Measurements from ENCODE around the gene ZSCAN20.
A peak's percentile ranks its signal among the peaks of the same experiment; 100 is the strongest.

The ZSCAN20 gene

DNA sequence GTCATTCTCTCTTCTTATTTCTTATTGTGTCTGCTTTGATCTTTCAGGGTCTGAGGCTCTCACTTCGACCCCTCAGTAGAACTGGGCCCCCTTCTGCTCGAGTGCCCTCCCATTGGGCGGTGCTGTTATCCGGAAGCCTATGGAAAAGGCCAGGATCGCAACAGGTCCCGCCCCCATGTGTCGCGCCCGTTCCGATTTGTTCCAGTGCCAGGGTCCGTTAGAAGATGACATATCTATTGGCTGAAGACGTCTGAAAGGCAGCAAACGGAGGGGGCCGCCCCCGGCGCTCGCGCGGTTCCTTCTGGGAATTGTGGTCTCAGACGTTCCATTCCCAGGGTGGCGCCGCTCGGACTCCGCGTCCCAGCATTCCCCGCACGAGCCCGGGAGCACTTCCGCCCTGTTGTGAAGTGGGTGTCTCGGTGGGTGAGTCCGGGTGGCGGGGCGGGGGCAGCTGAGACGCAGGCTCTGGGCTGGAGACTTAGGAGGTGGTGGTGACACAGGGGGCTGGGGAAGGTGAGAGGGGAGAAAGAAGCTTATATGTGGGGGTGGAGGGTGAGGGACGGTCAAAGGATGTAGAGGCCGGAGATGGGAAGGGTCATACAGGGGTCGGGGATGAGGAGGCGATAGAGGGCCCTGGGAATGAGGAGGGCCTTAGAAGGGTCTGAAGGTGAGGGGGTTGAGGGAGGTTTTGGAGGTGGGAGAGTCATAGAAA is at the start of gene ZSCAN20:
TSS of gene ZSCAN20 (plus strand) at position 377 of the 712 bp plus-strand sequence. CDS start 6,644 bp downstream, outside the sequence.
- DNase-seq, result peak; percentile 99

DNA sequence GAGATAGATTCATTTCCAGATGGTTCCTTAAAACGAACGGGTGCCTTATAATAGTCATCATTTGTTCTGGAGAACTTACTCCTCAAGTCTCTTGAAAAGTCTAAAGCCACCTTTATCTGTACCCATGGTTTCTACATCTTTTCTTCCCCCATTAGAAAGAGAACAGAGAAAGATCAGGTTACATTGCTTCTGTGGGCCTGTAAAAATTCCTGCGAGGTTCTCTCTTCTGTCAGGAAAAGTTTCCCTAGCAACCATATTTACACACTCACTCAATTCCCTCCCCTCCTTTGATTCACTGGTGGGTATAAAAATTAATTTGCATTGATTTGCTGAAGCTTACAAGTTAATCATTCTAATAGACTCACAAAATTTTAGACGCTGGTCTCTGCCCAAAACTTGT is 48.2 kb upstream of the ZSCAN20 start:
- DNase-seq, result no peak

DNA sequence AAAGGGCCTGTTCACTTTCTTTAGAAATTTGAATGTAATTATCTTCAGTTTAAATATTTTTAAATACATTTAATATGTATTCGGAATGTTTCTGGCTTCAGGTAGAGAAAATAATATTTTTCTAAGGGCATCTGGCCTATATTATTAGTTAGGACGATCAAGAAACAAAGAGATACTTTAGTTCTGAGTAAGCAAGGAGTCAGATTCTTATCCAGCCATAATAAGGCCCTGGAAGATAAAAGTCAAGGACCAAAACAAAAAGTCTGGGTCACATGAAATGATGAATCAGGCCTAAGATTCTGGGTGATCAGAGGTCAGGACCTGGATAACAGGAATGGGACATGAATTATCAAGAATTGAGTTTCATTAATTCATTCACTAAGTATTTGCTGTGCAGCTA is 47.8 kb upstream of the ZSCAN20 start:
- no peak for DNase-seq

DNA sequence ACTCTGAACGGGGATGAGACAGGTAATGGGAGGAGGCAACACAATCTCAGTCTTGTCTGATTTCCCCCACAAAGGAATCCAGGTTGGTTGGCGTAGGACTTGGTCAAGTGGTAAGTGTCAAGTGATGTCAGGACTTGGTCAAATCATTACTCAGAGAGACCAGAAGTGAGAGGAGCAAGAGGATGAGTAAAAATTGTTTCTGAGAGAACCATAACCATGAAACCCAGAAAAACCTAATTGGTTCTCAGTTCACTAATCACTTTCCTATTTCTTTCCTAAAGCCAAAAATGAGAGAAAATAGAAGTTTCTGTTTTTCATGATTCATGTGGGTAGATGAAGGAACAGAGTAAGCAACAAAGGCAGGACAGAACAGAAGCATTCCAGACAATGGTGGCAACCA is 46.5 kb upstream of the ZSCAN20 start:
- no peak for DNase-seq

DNA sequence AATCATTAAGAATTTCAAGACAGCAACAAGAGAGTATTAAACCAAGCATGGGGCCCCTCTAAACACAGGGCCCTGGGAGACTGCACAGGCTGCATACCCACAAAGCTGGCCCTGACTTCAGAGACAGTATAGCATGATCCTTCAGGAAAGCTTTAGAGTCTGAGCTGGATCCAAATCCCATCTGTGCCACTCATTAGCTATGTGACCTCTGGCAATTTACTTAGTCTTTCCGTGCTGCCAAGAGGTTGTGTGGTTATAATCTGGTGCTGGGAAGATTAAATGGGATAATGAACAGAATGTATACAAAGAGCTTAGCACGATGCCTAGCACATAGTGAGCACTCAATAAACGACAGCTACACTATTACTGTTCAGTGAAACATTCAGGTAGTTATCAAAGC is 45.5 kb upstream of the ZSCAN20 start:
- DNase-seq, result no peak

DNA sequence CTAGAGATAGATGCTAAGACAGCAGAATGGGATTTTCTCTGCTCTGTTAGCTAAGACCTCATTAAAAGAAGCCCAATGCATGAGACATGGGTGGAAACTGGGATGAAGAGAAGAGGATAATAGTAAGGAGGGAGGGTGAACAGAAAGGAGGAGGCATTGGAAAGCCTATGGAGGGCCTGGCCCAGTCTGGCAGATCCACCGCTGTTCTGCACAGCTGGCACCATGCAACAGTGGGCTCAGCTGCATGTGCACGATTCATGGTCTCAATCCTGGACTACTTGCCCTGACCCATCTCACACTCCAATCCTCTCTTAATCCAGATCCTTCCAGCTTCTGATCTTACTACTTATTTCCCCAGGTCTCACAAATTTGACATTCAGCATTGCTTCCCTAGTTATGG is 43.8 kb upstream of the ZSCAN20 start:
- no peak for DNase-seq

DNA sequence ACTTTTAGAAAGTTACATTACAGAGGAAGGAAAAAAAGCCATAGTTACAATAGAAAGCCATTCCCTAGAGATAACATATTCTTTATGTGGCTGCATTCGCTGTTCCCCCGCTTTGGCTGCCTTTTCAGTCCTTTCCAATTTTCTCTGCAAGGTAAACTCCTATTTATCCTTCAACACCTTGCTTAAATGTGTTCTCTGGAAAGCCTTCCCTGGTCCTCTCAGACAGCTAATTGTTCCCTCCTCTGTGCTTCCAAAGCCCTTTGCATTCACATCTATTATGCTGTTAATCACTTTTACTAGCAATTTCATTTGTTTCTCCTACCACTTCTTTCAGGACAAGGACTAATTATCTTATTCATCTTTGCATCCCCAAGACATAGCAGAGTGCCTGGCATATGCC is 43.1 kb upstream of the ZSCAN20 start:
- no peak for DNase-seq

DNA sequence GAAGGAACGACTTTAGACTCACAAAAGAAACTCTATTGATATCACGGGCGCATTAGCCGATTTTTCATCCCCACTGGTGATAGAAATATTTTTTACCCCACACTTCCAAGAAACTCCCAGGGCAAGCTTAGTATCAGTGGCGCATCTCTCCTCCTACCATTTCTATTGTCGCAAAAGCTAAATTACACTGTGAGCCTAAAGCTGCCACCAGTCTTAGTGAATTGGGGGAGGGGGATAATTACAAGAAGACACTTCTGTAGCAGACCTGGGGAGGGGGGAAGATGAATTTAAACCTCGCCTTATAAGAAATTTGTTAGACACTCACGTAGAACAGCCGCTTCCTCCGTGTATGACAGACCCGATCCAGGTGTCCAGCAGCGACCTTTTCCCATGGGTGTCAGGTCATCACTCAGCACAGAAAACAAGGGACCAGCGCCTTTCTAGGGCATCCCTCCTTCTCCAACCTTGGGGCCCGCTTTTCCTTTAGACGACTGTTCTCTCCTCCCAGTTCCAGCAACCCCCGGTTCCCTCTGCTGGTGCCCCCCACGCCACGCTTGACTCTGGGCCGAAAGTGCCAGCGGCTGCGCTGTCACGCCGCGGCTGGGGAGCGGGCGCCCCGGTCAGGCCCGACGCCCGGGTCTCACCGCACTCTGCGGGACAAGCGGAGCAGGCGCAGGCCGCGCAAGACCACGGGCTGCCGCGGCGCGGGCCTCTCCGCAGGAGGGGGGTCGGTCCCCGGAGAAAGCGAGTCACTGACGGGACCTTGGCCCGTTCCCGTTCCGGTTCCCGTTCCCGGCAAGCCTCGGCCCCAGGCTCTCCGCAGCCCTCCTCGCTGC is 42.4 kb upstream of the ZSCAN20 start:
- DNase-seq, result no peak

DNA sequence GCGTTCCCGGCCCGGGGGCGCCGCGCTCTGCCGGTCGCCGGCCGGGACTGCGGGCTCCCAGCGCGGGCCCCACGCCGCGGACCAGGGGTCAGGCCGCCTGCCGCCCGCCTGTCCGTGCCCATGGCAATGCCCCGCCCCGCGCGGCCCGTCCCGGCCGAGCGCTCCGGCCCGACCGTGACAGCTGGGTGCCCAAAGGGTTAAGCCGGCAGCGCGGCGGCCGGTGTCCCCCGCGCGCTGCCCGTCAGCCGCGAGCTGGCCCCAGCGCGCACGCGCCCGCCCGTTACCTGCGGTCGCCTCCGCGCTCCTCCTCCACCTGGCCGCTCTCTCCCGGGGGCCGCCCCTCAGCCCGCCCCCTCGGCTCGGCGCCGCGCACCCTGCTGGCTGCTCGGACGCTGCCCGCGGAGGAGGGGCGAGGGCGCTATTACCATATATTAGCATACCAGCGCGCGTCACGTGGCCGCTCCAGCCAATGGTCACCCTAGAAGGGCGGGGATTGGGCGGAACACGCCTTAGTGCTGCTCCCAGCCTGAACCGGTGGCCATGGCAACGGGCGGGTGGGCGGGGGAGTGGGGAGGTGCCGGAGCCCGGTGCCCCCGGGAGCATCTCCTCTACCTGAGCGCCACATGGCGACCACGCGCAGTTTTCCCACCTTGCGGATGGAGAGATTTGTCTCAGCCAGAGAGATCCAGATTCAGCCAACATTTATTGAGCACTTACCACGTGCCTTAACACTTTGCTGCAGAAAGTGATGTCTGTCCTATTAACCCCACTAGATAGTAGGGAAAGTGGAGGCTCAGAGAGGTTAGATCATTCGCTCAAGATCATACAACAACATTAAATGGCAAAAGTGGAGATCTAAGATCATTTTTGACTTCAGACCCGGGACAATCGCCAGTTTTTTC is 41.5 kb upstream of the ZSCAN20 start, which contains the start of gene PHC2:
TSS of gene PHC2 (minus strand) at position 404 of the 902 bp plus-strand sequence. CDS start 55,556 bp downstream, outside the sequence.
- peak; percentile 95 for DNase-seq

DNA sequence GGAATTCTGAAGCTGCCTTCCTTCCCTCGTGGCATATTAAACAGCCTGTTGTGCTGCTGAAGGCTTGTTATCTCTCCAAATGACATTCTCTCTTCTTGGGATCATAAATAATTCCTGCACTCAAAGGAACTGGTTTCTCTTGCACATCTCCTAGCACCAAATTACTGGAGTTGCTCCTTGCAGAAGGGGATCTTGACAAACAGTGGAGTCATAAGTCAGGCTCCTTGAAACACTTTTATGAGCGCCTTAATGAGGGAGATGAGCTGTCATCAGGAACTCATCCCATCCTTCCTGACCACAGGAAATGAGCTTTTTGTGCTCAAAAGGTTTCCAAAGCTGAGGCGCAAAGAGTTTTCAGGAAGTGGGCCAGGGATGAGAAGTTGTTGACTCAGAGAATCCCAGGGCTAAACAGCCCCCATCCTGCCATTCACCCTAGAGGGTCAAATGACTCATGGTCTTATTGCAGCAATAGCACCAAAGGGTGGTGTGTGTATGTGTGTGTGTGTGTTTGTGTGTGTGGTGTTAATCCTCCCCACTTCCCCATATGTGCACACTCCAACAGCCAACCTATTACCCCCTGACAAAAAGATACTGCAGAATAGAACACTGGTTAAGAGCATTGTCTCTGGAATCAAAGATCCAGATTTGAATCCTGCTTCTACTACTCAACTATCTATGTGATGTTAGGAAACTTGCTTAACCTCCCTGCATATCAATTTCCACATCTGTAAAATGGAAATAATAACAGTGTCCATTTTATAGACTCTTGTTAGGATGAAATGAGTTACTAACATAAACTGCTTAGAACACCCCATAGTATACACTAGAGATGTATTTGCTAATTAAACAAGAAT is 38.7 kb upstream of the ZSCAN20 start:
- DNase-seq, result peak; percentile 86

DNA sequence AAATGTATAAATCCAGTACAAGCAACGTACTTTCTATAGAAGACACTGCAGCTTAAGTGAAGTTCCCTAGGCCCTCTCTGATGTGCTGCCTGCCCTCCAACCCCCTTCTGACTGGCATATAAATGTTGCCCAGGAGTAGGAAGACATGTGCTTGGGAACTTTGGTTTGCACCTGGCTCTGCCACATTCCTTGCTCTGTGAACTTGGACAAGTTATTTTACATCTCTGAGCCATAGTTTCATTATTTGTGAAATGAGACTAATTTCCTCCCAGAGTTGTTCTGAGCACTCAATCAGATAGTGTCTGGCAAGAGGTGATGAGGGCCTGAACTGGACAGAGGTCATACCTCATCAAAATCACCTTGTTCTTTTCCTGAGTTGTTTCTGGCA is 38.1 kb upstream of the ZSCAN20 start:
- DNase-seq, result no peak

DNA sequence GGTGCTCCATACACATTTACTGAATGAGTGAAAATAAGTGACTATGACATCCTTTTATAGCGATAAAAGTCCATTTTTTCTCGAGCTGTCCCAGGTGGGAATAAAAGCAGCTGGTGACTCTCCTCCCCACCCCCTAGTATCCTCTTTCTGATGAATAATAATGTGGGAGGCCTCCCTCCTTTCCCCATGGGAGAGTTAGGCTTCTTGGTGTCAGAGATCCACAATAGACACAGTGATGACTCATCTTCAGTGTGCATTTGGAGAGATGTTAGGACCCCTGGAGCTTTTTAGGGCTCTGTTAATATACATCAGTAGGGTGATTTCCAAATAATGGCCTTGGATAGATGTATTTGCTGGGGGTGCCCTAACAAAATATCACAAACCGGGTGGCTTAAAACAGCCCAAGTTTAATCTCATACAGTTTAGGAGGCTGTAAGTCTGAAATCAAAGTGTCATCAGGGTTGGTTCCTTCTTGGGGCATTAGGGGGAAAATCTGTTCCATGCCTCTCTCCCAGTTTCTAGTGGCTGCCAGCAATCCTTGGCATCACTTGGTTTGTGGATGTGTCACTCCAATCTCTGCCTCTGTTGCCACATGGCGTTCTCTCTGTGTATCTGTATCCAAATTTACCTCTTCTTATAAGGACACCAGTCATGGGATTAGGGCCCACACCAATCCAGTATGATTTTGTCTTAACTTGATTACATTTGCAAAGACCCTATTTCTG is 37.2 kb upstream of the ZSCAN20 start:
- peak; percentile 38 for DNase-seq

DNA sequence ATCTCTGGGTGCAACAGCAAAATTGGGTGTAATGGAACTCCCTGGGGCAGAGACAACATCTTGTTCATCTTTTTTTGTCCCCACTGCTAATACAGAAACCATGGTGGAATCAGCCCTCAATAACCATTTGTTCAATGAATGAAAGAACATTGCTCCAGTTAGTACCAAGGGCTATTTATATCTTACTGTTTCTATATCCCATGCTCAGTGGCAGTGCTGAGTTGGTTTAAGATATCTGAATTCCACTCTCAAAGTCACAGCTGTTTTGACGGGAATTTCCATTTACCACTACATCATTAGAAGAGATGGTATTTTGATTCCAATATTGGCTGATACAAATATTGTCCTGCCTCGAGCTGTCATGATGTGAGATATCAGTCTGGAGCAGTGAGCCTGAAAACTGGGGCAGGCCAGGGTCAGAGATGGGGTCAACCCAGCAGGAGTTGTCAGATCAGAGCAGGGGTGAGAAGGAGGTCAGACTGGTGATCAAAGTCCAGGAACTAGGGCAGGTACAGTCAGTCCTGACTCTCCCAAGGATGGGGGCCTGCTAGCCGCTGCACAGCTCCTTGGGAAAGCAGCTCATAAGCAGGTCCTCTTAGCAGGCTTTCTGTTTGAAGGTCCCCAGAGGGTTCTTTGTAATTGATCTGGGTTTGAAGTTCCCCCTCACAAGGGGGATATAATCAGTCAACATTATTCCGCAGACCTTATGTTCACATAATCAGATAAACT is 35.7 kb upstream of the ZSCAN20 start:
- no peak for DNase-seq

DNA sequence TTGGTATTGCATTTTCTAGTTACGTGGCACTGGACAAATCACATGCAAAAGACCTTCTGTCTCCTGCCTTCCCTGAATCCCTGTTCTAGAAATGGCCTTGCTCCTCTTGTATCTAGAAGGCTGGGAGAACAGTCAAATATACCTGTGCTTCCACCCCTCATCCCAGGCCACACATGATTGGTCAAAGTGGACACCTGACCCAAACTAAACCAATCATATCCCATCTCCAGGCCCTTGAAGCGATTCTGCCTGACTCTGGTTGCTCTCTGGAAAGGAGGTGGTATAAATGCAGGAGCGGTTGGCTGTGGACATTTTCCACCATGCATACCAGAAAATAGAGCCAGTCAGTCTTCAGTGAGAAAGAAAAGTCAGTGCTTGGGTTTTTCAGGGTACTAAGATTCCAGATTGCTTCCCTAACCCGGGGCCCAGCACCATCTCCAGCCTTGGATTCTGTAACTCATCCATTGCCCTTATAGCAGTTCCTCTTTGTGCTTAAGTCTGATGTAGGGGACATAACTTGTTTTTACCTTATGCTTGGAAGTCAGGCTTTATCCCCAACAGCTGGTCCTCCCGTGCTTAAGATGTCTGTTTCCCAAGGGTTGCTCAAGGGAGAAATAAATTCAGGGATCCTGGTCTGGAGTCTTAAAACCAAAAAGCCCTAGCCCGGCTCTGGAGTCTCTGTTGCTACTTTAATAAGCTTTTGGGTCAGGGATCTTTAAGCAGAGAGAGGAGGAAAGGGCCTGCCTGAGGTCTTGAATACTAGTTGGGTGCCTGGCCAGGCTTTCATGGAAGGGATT is 33.9 kb upstream of the ZSCAN20 start:
- no peak for DNase-seq

DNA sequence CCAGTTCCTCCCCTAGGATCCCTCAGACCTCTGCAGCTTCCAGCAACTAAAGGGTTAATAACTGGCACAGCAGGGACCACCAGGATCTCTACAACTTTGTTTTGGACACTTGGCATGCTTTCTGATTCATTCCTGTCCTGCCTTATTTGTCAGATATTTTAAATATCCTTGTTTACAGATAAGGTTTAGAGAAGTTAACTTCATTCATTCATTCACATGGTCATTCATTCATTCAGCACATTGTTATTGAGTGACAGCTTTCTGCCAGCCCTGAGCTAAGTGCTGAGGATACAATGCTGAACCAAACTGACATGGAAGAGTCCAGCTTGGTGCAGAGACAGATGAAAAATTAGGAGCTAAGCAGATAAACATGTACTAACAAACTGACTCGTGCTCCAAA is 32.8 kb upstream of the ZSCAN20 start:
- no peak for DNase-seq

DNA sequence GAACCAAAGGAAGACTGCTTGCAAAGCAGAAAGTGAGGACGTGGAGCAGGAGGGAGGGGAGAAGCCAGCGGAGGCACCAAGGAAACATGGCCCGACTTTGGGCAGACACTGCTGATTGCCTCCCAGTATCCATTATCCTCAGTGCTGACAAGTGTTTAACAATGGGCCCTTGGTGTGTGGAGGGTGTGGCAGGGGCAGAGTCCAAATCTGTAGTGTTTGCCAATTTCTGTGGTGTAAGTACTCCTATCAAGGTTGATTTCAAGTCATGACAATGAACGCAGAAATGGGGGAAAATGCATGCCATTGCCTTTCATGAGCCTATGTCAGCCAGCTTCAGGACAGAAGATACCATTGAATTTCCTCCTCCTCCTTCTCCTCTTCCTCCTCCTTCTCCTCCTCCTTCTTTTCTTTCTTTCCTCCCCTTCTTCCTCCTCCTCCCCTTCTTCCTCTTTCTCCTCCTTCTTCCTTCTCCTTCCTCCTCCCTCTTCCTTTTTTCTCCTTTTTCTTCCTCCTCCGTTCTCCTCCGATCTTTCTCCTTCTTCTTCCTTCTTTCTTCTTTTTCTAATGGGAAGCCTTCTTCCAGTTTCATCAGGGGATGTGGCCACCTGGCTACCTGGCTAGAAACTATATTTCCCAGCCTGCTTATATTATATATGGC is 31.2 kb upstream of the ZSCAN20 start:
- no peak for DNase-seq

DNA sequence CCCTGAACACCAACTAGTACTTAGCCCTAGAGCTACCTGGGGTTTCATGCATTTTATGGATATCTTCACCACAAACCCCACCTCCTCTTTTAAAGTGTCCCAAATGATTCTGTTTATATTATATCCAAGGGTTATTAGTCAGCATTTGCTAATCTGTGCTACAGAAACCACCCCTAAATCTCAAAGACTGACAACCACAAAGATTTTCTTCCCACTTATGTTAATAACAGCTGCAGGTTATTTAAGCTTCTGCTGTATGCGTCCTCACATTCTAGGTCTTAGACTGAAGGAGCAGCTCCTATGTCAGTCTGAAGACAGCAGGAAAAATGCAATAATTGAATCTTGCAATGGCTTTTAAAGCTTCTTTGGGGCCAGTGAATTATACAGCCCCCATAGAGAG is 30.3 kb upstream of the ZSCAN20 start:
- DNase-seq, result no peak

DNA sequence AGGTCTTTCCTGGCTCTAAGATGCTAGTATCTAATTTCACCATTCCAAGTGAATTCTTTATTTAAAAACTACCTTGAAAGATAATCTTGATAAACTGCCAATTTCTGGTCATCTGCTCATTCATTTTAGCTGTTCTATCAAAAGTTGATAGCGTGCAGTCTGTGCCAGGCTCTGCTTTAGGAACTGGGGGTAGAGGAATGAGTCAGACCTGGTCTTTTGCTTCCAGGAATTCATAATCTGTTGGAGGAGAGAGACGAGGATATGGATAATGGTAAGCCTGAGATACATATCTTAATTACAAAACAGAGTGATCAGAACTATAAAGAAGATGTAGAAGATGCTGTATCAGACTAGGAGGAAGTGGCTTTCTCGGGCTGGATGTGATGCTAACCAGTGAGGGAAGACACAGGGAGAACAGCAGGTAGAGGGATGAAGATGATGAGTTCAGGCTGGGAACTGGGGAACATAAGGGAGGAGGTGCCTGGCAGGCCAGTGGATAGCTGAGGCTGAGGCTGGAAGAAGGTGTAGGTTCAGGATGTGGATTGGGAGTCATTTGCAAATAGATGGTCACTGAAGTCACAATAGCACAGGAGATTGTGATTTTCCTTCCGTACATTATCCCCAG is 29.3 kb upstream of the ZSCAN20 start:
- no peak for DNase-seq

DNA sequence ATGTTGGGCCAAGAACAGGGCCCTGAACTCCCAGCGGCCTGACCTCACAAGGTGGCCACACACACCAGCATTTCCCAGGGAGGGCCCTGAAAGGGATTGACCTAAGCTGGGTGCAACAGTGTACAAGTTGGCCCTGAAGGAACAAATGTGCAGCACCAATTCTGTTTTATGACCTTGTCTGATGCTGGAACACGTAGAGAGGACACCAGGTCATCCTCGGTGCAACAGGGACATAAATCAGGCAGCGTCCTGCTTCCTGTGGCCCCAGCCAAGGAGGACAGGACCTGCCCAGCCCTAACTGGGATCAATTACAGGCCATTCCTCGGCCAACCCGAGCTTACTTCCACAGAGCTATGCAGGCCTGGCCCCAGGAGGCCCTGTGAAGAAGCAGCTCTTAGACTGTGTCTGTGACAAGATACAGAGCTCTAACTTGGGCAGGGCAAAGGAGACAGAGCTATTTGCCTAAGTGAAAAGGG is 28.7 kb upstream of the ZSCAN20 start:
- DNase-seq, result no peak

All from T1000 (cell line).